Myocyte (in vitro differentiated cells): Measurements from ENCODE around the gene COL4A1. TPM values are rescaled to one million over a fixed set of nuclear protein-coding genes. Genes with fewer than 3 reads are reported as not detected.
"Not testable (repeated sequence)": the region's sequence is repeated elsewhere in the genome, so short reads cannot be mapped to it uniquely, and the experiment has no call there.

Source experiments
- DNase-seq: peaks from one replicate; pipeline ENCODE4 v3.0.0-alpha.2; 2012; ENCODE audit warnings: low read depth
- total RNA-seq: library from RNA; depleted of rRNA; stranded (reverse); fragments of >200 nt; gene quantifications from 2 replicates; pipeline ENCODE4 v1.2.3, GENCODE V29; 2014

The COL4A1 gene
- total RNA-seq, 1 donor from 2014 or later, result 128 TPM

DNA sequence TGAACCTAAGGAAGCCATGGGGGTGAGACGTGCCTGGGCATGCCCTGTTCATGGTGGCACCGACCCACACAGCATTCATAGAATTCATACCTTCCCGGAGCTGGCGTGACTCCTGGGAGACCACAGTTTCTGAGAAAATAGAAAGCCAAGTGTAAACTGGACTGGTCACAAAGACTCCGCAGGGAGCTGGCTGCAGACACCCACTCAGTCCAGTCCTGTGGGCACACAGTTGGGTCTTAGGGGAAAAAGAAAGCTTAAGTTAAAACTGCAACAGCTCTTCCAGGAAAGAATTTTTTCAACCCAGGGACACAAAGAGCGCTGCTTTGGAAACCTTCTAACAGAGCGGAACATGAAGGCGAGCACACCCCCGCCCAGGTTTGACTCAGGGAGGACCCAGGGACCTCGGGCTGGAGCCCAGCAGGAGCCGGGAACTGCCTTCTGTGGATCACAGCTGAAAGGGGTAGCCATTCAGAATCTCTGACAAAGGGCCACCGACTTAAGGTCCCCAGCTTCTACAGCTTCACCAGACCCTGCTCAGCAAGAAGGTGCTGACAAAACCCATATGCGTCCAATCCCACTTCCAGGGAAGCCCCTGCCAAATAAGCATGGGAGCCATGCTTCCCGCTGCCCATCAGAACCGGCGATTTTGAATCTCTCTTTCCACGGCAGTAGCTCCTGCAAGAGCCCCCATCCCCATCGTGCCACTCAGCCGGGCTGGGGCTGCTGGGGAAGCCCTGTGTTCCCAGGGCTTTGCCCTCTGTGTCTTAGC, 183.7 kb downstream of the COL4A1 start:
- DNase-seq, result no peak

DNA sequence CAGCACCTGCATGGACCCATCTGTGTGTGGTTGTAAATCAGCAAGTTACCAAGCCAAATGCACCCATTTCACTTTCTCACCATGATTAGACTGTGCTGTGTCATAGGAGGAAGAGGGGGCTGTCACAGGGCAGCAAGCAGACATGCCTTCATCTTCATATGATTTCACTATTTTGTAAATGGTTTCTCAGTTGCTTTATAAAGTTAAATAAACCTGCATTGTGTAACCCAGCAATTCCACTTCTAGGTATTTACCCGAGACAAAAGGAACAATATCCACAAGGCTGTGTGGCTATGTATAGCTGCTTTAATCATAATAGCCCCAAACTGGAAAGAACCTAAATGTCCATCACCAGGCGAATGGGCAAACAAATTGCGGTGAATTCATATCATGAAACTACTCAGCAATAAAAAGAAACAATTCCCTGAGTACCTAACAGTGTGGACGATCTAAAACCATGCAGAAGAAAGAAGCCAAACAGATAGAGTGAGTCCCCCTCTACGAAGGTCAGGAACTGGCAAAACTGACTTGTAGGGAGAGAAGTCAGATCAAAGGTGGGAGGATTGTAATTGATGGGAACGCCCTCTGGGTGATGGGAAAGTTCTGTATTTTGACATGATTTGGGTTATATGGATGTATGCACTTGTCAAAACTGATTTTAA, 185.4 kb downstream of the COL4A1 start:
- no peak for DNase-seq

DNA sequence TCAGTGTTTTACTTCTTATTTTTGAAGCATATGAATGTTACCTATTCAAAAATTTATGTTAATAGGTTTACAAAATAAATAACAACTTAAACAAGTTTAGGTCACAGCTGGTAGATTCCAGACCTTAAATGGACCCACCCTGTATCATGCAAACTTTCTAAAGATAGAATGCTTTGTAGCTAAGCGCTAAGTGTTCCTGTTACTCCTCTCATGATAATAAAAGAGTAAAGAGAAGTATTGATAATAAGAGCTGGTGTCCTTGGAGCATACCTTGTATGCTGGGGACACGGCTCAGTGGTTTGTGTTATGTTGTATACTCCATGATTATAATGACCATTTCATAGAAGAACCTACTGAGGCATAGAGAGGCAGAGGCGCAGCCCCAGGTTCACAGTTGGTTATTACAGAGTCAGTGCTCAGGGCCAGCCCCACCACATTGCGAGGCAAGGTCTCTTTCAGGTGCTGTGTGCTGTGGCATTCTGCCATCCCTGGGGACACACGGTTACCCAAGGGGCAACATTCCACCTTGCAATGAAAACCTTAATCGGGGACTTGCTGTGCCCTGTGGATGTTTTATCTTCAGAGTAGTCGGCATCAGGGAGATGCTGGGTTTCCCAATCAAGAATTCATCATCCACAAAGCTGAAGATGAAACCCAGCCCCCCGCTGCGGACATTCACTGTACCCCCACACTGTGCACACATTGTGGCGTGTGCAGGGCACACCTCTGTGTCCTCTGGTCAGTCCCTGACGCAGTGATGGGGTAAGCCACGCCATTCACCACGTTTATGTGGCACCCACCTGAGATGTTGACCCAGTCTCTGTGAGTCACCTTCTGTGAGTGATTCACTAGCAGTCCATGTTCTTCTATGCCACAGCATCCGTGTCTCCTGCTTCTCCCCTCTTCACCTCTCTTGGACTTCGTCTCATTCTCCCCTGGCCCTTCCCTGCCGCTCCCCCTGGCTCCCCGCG, 186.7 kb downstream of the COL4A1 start:
- DNase-seq, result no peak

DNA sequence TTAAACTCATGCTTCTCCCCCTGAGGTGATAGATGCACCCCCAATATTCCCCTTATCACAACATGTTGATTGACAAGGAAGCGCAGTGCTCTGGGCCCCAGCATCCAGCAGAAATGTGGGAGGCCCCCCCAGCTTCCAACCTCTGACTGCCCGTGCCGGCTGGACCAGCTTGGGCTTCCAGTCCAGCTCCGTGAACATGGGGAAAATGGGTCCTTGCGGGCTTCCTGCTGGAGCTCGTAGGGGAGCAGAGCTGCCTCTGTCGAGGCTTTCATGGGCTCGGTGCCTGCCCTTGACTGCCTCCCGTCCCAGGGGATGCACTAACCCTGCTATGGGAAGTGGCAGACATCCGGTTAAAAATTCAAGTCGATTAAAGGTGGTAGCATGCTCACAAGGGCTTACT, 188.9 kb downstream of the COL4A1 start:
- DNase-seq, result no peak

DNA sequence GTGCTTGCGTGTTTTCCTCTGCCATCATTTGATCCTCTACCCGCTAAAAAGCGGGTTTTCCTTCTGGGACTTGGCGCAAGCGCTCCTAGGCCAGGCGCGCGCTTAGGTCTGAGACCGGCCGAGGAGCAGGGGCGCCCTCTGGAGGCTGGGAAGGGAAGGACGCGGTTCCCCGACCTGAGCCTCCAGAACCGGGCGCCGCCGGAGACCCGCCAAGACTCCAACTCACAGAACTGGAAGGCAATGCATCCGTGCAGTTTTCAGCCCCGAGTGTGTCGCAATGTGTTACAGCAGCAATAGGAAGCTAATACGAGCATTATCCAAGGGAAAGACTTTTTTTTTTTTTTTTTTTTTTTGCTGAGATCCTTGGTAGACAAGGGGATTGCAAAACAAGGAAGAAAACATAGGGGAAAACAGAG, 190.9 kb downstream of the COL4A1 start:
- DNase-seq, result no peak

DNA sequence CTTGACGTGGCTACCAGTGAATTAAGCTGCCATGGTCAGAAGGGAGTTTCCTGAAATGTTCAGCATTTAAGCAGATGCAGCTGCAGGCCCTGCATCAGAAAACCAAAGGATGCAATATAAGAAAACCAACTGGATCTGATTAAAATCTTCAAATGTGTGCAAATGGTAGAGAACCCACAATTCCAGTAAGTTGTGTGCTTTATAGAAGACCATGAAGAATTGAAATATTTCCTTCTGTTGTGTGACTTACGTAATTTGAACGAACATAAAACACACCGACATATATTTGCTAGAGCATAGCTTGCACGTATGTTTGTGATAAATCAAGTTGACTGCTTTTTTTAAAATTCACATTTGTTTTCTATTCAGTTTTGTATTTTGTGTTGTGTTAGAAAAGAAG, 191.4 kb downstream of the COL4A1 start:
- no peak for DNase-seq

DNA sequence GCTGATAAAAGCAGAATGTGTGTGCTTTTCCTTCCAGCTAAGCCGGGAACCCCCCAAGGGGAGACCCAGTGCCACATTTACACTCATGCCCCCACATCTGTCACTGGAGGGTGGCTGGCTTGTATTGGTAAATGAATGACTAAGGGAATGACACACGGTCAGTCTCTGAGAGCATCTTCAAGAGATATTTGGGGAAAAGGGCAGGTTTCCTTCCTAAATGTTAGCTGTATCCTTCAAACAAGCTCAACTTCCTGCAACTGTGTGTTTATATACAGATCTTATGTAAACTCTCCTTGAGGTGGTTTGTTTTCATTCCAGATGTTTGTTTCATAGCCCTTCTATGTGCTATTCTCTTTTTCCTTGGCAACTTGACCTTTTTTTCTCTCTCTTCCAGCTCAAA, 192.6 kb downstream of the COL4A1 start:
- no peak for DNase-seq

DNA sequence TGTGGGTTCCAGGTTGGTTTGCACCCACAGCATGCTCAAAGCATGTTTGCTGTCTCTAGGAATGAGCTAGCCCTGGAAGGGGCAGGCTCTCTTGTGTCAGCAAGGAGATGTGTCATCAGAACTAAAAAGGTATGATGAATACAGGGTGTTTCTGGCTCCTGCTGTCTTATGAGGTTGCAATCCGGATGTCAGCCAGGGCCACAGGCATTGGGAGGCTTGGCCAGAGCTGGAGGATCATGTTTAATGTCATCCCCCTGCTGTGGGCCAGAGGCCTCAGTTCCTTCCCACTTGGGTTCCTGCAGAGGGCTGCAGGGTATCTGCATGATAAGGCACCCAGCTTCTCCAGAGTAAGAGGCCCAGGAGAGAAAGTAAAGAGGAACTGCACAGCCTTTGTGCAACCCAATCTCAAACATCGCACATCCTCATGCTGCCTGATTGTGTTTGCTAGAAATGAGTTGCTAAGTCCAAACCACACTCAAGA, 193.6 kb downstream of the COL4A1 start:
- peak; percentile 88 for DNase-seq

DNA sequence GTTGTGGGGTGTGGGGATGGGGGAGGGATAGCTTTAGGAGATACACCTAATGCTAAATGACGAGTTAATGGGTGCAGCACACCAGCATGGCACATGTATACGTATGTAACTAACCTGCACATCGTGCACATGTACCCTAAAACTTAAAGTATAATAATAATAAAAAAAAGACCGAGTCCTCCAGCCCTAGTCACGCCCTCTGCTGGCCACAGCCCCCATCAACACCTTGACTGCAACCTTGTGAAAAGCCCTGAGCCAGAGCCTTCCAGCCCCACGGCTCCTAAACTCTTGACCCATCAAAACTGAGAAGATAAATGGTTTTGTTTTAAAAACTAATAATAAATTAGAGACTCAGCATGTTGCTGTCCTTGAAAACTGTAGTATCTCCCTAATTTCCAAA, 194.6 kb downstream of the COL4A1 start:
- not testable (repeated sequence) for DNase-seq

DNA sequence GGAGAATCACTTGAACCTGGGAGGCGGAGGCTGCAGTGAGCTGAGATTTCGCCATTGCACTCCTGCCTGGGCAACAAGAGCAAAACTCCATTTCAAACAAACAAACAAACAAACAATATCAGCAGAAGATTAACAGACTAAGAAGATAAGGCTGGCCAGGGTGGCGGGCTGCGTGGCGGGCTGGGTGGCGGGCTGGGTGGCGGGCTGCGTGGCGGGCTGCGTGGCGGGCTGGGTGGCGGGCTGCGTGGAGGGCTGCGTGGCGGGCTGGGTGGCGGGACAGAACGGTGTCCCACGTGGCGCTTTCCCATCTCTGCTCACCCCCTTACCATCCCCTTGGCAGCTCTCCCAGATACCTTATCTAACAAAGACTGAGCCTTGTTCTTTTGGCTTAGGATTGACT, 196.2 kb downstream of the COL4A1 start:
- DNase-seq, result no peak

DNA sequence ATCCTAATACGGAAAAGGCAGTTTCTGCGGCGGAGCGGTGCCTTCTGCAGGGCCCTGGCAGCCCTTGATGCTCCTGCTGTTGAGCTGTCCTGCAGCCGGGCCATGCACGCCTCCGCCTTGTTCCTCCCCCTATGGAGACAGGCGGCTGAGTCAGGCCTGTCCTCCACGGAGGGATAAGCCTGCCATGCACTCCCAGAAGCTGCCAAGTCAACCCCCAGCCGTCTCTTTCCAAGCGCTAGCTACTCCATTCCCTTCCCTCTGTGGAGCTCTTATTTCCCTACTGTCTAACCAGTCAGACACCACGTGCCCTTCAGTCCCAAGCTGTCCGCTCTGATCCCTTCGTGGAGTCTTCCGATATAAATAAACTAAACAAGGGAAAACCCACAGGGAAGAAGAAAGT, 197.0 kb downstream of the COL4A1 start:
- DNase-seq, result peak; percentile 93

DNA sequence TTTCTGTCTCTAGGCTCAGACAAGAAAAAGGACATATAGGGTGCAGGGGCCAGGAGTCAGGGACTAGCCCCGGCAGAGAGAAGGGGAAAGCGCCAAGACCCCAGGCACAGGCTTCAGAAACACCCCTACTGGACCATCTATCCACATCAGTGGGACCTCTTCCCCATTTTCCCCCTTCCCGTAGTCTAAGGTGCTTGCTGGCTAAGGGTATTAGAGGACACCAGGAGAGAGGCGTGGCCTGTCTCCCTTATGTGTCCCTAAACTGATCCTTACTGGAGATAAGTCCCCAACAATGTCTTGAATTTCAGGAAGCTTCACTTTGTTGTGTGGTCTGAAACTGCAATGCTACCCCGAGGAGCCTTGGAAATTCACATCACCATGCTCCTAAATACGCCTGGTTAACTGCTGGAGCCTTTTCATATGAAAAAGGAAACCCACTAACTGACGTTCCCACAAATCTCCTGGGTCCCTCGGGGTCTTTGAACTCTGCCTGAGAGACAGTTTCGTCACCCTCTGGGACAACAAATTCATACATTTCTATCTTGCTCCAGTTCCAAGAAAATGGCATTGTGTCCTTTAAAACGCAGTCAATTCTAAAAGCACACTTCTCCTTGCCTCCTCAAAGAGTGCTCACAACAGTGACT, 197.7 kb downstream of the COL4A1 start:
- no peak for DNase-seq

DNA sequence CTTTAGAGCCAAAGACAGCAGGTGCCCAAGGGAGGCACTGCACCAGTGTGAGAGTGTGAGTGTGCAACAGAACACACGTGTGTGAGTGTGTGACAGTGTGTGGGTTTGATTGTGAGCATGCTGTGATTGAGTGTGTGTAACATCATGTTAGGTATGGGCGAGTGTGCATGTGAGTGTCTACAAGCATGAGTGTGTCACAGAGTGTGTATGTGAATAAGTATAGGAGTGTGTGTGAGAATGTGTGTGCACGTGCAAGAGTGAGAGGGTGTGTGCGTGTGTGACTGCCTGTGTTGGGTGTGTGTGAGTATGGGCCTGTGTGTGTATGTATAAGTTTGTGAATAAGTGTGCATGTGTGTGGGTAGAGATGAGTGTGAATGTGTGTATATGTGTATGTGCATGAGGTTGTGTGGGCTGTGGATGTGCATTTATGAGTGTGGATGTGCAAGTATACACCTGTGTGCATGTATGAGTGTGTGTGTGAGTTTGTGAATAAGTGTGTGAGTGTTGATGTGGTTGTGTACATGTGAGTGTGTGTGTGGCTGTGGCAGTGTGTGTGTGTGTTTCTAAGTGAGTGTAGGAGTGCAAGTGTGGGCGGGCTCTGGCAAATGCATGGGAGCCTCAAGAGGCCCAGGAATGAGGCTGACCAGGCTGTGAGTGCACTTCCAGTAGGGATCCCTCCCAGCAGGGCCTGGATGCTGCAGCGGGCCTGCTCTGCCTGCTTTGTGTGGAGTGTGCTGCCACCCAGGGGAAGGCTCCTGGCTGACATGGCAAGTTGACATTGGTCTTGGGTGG, 198.4 kb downstream of the COL4A1 start:
- peak; percentile 89 for DNase-seq

DNA sequence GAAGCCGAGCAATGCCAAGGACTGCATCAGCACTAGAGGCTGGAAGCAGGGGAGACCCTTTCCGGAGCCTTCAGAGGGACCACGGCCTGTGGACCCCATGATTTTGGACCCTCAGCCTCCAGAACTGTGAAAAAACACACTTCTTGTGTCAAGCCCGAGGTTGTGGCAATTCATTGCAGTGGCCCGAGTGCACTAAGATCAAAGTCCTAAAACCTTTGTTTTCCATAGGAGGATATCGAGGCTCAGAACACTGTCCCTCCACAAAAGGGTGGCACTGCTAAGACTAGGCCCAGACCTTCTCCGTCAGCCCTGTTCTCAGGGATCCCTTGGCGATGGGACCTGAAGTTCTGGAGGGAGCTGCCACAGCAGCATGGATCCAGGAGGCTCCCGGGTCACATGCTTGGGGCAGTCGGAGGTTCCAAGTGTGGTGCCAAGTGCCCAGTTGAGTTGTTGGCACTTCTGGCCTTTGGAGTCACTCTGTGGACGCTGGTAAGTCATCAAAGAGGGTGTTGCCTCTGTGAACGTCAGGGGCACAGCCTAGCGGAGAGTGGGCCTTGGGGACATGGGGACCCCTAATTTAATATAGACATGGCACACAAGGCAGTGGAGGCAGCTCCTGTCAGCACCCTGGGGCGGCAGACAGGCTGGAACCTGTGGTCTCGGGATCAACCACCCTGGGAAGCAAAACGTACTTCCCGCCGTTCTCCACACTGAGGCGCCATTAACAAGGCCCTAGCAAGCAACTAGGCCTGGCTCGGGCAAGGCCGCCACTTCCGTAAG, 199.2 kb downstream of the COL4A1 start:
- DNase-seq, result no peak

DNA sequence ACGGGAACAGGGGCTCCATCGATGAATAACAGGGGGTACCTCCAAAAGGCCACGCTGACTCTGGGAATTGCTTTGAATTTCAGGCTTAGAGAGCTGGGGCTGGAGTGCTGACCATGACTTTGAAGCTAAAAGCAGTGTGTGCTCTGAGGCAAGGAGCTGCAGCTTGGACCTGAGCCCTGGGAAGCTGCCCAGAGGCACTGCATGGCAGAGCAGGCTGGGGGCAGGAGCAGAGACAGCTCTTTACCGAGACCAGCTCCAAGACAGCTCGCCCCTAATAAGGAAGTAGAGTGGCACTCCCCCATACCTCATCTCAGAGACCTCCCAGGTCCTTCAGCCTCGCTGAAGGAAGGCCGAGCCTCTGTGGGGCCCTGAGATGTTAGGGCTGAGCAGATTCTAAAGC, 200.2 kb downstream of the COL4A1 start:
- DNase-seq, result peak; percentile 58

DNA sequence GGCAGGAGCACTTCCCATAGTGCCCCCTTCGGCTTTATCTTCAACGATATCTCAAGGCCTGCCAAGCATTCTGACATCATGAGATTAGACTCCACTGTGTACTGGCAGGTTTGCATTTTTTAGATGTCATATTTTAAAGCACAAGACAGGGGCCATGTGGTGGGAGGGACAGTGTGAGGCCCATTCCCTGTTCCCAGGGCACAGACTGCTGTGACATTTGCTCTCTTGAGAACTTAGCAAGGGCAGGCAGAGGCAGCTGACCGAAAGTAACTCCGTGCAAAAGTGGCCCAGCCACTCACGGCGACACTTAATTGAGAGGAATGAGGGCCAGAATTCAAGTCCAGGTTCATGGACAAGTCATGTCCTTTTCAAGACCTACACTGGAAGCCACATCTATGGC, 201.8 kb downstream of the COL4A1 start:
- no peak for DNase-seq

DNA sequence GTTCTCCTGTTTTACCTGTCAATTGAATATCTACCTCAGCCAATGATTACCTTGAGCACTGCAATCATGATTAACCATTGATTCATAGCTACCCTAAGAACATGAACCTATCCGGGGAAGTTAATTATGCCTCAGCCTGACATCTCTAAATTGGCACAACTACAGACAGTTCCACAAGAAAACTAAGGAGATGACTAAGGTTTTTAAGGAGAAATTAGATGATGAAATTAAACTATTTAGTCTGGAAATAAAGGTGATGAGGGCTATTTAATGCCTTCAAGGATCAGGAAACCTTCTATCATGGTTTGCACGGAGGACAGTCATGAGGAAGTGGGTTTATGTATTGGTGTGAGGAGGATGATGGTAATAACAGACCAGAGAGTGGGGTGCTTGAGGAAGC, 203.4 kb downstream of the COL4A1 start:
- no peak for DNase-seq

DNA sequence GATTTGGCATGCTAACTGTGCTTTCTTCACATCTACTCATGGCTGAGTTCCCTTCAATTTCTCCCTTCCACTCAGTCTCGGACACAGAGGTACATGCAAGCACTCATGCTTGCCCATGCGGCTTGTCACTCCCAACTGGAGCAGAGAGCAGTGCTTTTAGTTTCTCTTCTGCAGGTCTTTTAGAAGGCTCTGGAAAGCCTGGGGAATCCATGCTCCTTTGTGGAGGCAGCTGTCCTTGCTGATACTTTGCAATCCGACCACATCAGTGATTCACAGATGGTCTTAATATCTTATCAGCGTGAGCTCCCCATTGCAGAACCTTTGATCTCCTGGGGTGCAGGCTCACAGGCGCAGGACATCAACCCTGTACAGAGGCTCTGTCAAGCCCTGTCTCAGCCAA, 203.9 kb downstream of the COL4A1 start:
- DNase-seq, result peak; percentile 50

DNA sequence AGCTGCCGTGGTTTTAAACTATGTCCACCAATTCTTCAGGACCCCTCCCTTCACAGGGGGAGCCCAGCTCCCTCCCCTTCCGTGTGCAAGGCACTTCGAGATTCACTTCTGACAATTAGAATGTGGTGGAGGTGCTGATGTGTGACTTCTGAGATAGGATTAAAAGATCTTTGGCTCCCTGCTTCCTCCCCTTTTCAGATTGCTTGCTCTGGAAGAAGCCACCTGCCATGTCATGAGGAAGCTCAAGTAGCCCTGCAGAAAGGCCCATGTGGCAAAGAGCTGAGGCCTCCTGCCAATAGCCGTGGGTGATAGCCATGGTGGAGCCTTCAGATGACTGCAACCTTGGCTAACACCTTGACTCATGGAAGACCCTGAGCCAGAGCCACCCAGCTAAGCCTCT, 204.9 kb downstream of the COL4A1 start:
- DNase-seq, result no peak

DNA sequence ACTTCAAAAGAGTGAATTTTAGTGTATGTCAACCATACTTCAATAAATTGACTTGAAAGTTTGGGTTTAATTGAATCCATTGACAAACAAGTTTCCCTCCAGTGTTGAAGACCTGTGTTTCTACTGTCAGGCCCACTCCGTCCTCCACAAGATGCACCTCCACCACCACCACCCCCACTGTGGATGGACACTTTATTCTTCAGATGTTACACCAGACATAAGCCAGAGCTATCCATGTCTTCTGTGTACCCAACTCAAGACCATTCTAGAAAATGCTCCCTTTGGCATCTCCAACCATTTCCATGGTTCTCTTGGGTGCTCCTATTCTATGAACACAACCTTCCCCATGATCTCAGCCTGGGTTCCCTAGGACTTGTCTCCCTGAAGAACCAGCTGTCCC, 207.0 kb downstream of the COL4A1 start:
- DNase-seq, result no peak
